ENCODE data around the gene C5orf47.

DNA sequence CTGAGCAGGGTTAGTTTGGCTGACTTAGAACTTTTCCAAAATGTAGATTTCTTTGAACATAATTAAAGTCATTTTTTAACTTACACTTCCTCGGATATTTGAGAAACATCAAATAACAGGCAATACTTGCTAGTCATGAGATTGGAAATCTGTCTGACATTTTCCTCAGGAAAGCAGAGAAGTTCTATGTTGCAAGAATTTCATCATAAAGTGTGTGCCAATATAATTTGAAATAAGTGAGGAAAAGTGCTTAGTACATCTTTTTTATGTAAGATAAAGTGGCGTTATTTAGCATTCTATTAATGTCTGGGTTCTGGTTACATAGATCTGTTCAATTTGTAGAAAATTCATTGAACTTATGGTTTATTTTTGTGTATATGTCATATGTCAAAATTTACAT, 48.7 kb upstream of the C5orf47 start:
- TF ChIP-seq, protein P1, sequence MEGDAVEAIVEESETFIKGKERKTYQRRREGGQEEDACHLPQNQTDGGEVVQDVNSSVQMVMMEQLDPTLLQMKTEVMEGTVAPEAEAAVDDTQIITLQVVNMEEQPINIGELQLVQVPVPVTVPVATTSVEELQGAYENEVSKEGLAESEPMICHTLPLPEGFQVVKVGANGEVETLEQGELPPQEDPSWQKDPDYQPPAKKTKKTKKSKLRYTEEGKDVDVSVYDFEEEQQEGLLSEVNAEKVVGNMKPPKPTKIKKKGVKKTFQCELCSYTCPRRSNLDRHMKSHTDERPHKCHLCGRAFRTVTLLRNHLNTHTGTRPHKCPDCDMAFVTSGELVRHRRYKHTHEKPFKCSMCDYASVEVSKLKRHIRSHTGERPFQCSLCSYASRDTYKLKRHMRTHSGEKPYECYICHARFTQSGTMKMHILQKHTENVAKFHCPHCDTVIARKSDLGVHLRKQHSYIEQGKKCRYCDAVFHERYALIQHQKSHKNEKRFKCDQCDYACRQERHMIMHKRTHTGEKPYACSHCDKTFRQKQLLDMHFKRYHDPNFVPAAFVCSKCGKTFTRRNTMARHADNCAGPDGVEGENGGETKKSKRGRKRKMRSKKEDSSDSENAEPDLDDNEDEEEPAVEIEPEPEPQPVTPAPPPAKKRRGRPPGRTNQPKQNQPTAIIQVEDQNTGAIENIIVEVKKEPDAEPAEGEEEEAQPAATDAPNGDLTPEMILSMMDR (IDR thresholded peaks at IDR 0.05; ENCODE audit: low read length) = no peak
- no peak for TF ChIP-seq EZH2 (IDR thresholded peaks at IDR 0.05; ENCODE audit: borderline replicate concordance, low read length)
